Raji (cell line): Measurements from ENCODE around the gene MPZL3.

ENCODE experiments used
- POLR2A ChIP-seq: IDR thresholded peaks from 2 replicates; pipeline ENCODE4 v1.6.1; 2011; ENCODE audit warnings: low read depth, low read length, control low read depth; ENCODE audit not compliant: insufficient read depth

The MPZL3 gene

DNA sequence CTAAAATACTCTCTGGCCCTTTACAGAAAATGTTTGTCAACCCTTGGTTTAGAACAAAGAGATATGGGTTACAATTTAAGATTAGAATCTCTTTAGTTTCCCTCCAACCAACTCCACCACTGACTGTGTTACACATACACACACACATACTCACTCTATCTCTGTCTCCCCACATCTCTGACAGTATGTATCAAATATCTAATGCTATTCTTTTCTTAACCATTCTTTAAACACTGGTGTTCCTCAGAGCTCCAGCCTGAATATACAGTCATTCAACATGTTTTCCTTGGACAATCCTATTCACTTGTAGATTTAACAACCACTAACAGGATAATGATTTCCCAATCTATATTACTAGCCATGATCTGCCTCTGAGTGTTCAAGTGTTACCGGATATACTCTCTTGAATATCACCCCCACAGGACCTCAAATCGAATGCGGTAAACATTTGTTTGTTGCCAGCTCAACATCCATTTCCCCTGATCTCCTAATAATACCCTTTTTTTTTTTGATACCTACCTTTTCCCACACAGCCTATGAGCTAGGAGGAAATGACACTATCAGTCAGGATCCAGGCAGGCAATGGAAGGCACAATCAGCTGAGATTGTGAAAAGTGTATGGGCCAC, 6.1 kb downstream of the MPZL3 start:
- TF ChIP-seq POLR2A, result no peak

GRCh38 chr11:118243993-118244762, 8.0 kb downstream of the MPZL3 start:
- TF ChIP-seq POLR2A, result no peak

DNA sequence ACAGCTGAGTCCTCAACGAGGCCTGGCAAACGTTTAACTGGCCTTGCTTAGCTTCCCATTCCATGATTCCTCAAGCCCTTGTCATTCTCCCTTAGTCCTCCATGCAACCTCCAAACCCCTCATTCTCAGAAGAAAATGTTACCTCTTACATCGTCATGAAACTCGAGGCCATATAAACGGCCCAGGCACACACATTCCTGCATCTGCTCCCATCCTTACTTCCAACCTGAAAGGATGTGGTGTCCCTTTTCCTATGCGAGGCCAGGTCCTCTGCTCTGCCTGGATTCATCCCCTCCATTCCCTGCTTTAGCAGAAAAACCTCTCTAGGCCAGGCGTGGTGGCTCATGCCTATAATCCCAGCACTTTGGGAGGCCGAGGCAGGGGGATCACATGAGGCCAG, 9.0 kb downstream of the MPZL3 start:
- TF ChIP-seq POLR2A, result no peak

DNA sequence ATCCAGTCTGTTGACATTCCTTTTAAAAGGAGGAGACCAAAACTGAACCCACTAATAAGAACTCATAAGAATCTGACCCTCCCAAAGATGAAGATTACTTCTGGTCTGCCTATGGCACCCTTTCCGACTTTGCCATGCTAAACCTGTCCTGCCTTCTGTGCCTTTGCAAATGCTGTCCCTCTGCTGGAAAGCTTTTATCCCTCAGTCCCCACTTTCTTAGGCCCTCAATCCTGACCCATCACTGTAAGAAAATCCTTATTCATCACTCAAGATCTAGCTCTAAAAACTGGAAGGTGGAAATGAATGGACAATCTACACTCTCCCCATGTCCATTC, 10.4 kb downstream of the MPZL3 start:
- TF ChIP-seq POLR2A, result no peak

GRCh38 chr11:118240999-118241763, 11.0 kb downstream of the MPZL3 start:
- TF ChIP-seq POLR2A, result no peak

DNA sequence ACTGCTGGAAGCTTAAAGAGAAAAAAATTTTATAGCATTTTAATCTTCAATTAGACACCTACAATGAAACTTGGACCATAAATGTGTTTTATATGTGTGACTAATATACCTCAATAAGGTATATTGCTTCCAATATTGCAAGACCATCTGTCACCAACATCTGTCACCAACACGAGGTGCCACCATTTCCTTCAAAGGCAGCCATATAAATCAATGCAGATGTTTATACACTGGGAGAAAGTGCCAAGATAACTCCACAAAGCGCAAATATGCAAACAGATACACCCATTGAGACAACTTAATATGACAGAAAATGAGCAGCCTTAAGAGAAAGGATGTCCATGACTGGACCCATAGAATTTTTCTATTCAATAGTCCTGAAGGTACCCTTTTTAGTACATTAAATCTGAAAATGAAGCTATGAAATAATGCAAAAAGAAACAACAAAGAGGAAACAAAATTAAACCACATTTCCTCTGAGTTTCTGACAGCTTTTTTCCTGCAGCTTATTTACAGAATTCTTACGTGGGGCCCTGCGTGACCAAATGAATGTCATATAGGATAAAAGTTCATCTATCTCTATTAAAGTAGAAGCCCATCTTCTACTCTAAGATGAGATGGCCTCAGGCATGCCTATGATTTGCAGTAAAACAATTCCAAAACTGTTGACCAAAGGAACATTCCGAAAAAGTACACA, 12.5 kb downstream of the MPZL3 start:
- no peak for TF ChIP-seq POLR2A

DNA sequence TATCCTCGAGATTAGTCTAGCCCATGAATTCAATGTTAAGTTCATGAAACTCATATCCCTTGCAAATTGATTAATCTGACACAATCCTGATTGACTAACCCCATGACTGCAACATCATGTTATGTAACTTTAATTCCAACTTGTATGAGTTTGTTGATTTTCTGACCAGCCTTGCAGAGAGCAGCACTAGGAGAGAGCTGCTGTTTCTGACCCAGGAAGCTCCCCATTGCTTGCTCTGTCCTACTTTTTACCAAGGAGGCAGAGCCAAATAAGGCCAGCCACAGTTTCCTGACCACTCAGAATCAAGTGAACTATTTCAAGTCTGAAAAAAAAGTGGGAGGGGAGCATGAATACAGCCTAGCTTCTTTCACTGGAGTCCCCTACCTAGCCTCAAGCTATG, 13.2 kb downstream of the MPZL3 start:
- no peak for TF ChIP-seq POLR2A

DNA sequence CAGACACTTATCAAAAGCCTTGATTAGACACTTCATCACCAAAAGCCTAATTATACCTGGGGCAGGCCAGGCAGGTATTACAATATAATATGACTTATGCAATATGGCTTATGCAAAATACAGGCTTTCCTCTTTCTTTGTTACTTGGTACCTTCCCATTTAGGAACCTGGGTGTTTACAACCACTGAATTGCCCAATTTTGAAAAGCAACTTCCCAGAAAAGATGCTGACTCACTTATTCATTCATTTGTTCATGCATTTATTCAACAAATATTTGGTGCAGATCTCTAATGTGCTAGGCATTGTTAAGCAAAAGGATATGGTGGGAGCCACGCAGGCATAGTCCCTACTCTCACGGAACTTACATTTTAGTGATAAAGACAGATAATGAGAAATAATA, 13.7 kb downstream of the MPZL3 start:
- TF ChIP-seq POLR2A, result no peak

DNA sequence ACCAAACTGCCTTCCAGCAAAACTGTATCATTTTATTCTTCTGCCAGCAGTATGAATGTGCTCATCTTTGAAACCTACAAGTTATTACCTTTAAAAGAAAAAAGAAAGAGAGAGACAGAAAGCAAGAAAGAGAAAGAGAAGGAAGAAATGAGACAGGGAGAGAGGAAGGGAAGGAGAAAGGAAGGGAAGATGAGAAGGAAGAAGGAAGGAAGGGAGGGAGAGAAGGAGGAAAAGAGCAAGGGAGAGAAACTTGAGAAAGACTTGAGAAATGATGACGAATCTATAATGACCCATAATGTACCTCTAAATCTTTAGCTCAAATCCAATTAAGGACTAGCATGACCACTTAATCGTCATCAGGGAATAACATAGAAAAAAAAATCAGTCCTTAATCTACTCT, 16.0 kb downstream of the MPZL3 start:
- no peak for TF ChIP-seq POLR2A

GRCh38 chr11:118234833-118235232, 17.3 kb downstream of the MPZL3 start:
- no peak for TF ChIP-seq POLR2A

- TF ChIP-seq POLR2A, result no peak
These were observed 18.3 kb downstream of the MPZL3 start for GRCh38 chr11:118233850-118234249.

GRCh38 chr11:118233377-118233776, 18.8 kb downstream of the MPZL3 start:
- no peak for TF ChIP-seq POLR2A

DNA sequence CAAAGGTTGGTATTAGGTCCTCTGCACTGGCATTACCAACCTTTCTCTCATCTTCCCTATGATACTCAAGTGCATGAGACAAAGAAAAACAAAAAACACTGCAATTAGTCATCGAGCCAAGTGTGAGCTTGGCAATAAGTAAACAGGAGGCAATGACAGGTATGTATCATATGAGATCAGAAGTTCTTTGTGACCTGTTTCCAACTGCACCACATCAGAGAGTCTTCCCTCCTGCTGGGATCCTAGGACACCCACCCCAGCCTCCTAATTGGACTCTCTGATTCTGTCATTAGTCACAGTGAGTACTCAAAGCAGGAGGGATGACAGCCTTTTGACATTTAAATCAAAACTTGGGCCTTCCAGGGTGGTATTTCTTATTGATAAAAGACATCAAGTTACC, 19.5 kb downstream of the MPZL3 start:
- no peak for TF ChIP-seq POLR2A

DNA sequence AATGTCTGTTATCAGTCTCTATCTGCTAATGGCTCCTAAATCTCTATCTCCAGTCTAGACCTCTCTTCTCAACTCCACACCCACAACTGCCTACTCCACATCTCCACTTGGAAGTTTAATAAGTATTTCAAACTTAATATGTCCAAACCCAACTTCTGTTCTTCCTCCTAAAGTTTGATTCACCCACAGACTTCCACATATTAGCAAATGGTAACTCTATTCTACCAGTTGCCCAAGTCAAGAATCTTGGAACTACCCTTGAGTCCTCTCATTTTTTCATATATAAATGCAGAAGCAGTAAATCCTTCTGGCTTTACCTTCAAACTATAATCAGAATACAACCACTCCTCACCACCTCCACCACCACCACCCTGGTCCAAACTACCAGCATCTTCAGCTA, 20.7 kb downstream of the MPZL3 start:
- no peak for TF ChIP-seq POLR2A

GRCh38 chr11:118230088-118230487, 22.1 kb downstream of the MPZL3 start:
- TF ChIP-seq POLR2A, result no peak
